Effector CD8-positive, alpha-beta T cell (primary cell): Measurements from ENCODE around the gene DNAJC21.

Source experiments
- DNase-seq: peaks from one replicate; lab custom pipeline; 2025; lab: John Stamatoyannopoulos, UW
- total RNA-seq, 4 experiments: gene quantifications; one replicate each; lab custom pipeline; 2026; lab: John Stamatoyannopoulos, UW

DNAJC21 gene
- 102 to 124 (median 117) reads per million in 4 experiments for total RNA-seq

- DNase-seq: peak; percentile 94
These were observed at the start of gene DNAJC21 for GRCh38 chr5:34929134-34929719. TSS of gene DNAJC21 (plus strand) at chr5:34929559. CDS start at chr5:34929820, 261 bp downstream.

GRCh38 chr5:34881246-34881645 is 48.1 kb upstream of the DNAJC21 start:
- DNase-seq: no peak

- no peak for DNase-seq
These were observed 42.8 kb upstream of the DNAJC21 start for GRCh38 chr5:34886392-34887119.

GRCh38 chr5:34889394-34889793 is 40.0 kb upstream of the DNAJC21 start:
- no peak for DNase-seq

- DNase-seq: no peak
These were observed 37.4 kb upstream of the DNAJC21 start for GRCh38 chr5:34891981-34892380.

GRCh38 chr5:34892414-34892813 is 36.9 kb upstream of the DNAJC21 start:
- DNase-seq: no peak

GRCh38 chr5:34894716-34895115 is 34.6 kb upstream of the DNAJC21 start:
- no peak for DNase-seq

- no peak for DNase-seq
These were observed 33.5 kb upstream of the DNAJC21 start for GRCh38 chr5:34895641-34896419.

GRCh38 chr5:34897646-34898045 is 31.7 kb upstream of the DNAJC21 start:
- no peak for DNase-seq

- DNase-seq: peak; percentile 24
These were observed 31.0 kb upstream of the DNAJC21 start for GRCh38 chr5:34898258-34898895.

- DNase-seq: no peak
These were observed 30.3 kb upstream of the DNAJC21 start for GRCh38 chr5:34899066-34899465.

- DNase-seq: no peak
These were observed 28.7 kb upstream of the DNAJC21 start for GRCh38 chr5:34900652-34901051.

- no peak for DNase-seq
These were observed 26.1 kb upstream of the DNAJC21 start for GRCh38 chr5:34903260-34903659.

GRCh38 chr5:34905564-34905963 is 23.8 kb upstream of the DNAJC21 start:
- no peak for DNase-seq

GRCh38 chr5:34913072-34913471 is 16.3 kb upstream of the DNAJC21 start:
- DNase-seq: no peak

GRCh38 chr5:34914671-34915138 is 14.7 kb upstream of the DNAJC21 start:
- DNase-seq: no peak

GRCh38 chr5:34915139-34915855 is 14.1 kb upstream of the DNAJC21 start, which contains the start of the genes BRIX1 and RAD1:
TSS of gene BRIX1 (plus strand) at chr5:34915711. CDS start at chr5:34915739, 28 bp downstream.
TSS of gene RAD1 (minus strand) at chr5:34915504. CDS start at chr5:34914892, 612 bp downstream.
- DNase-seq: peak; percentile 78

- no peak for DNase-seq
These were observed 13.5 kb upstream of the DNAJC21 start for GRCh38 chr5:34915856-34916192.

- no peak for DNase-seq
These were observed 12.8 kb upstream of the DNAJC21 start for GRCh38 chr5:34916518-34916917.

GRCh38 chr5:34918025-34918424 is 11.3 kb upstream of the DNAJC21 start:
- no peak for DNase-seq

GRCh38 chr5:34919077-34919476 is 10.3 kb upstream of the DNAJC21 start:
- DNase-seq: no peak
